Lung (tissue), 12 donors: ENCODE data around the gene GULP1. TPM values are rescaled to one million over a fixed set of nuclear protein-coding genes. Genes with fewer than 3 reads are reported as not detected.
"Not testable (repeated sequence)": the region's sequence is repeated elsewhere in the genome, so short reads cannot be mapped to it uniquely, and the experiment has no call there.

Experiments used
- ATAC-seq: fragments of 200-7000 bp; cut with Tn5 transposase; one replicate; pipeline ENCODE4 v1.9.1; 2020; ENCODE audit warnings: moderate number of reproducible peaks; ENCODE audit not compliant: insufficient read depth, low FRiP score
- DNase-seq, 3 donors: peaks; one replicate each; pipeline ENCODE4 v3.0.0-alpha.2; 2013 to 2017
- H3K27ac ChIP-seq, 2 donors: one replicate each; pipeline ENCODE4 v1.5.1; 2013; ENCODE audit warnings: mild to moderate bottlenecking in 2 of 2, moderate library complexity in 2 of 2, control low read depth in 1 of 2, inconsistent platforms in 1 of 2, low read depth in 1 of 2, low read length in 1 of 2
- H3K27me3 ChIP-seq, 3 donors: one replicate each; pipeline ENCODE4 v1.5.1; 2013; ENCODE audit warnings: low read length in 2 of 3; ENCODE audit not compliant: control insufficient read depth in 3 of 3, insufficient read depth in 3 of 3
- H3K36me3 ChIP-seq, 4 donors: one replicate each; pipeline ENCODE4 v1.5.1; 2013; ENCODE audit warnings: low read length in 4 of 4, mild to moderate bottlenecking in 1 of 4, moderate library complexity in 1 of 4; ENCODE audit not compliant: control insufficient read depth in 4 of 4, insufficient read depth in 4 of 4
- H3K4me1 ChIP-seq, 5 donors: one replicate each; pipeline ENCODE4 v1.5.1; 2013; ENCODE audit warnings: low read length in 5 of 5, mild to moderate bottlenecking in 2 of 5, moderate library complexity in 1 of 5; ENCODE audit not compliant: control insufficient read depth in 5 of 5, insufficient read depth in 5 of 5
- H3K4me3 ChIP-seq: one replicate; pipeline ENCODE4 v1.5.1; 2013; ENCODE audit warnings: mild to moderate bottlenecking, control low read depth, moderate library complexity
- H3K9ac ChIP-seq, 2 donors: one replicate each; pipeline ENCODE4 v1.5.1; 2013; ENCODE audit warnings: low read length in 2 of 2, control low read depth in 1 of 2; ENCODE audit not compliant: insufficient read depth in 1 of 2
- H3K9me3 ChIP-seq, 4 donors: one replicate each; pipeline ENCODE4 v1.5.1; 2013; ENCODE audit warnings: low read length in 3 of 4, mild to moderate bottlenecking in 1 of 4, moderate library complexity in 1 of 4; ENCODE audit not compliant: control insufficient read depth in 4 of 4, insufficient read depth in 3 of 4
- CTCF ChIP-seq: IDR thresholded peaks from 2 replicates; pipeline ENCODE4 v1.5.1; 2012; ENCODE audit warnings: mild to moderate bottlenecking; ENCODE audit errors: control extremely low read depth, extremely low read depth
- WGBS, 2 donors: extraction: QIAGEN DNeasy Blood & Tissue Kit; methylation state at CpG; one replicate each; pipeline ENCODE4 v1.1.7; 2013; 5-methylcytosine and 5-hydroxymethylcytosine counted together
- polyA plus RNA-seq, 2 donors: library from polyadenylated mRNA; stranded (reverse); fragments of 200-250 nt; gene quantifications; one replicate each; pipeline ENCODE4 v1.2.1, GENCODE V29; 2013
- total RNA-seq, 2 donors: library from RNA; depleted of rRNA in 1 of 2; stranded (reverse); fragments of >200 nt in 1 of 2; gene quantifications; one replicate each; pipeline ENCODE4 v1.2.1, GENCODE V29; 2014 to 2021
- donor health status: control.
- donor health status: control.
- donor health status: Bipolar disorder and iron deficiency.
- donor health status: healthy.
- donor health status: DM: yes; HTN: yes; CAD: no.

GULP1 gene
- total and polyA plus RNA-seq, 4 donors, result 9.1 to 86.7 (median 20.1) TPM

GRCh38 chr2:188601927-188602326 lies 310.3 kb downstream of the GULP1 start:
- Histone ChIP-seq H3K9me3 (peaks cover 0 to 3% (median 0%) of the 10 kb centered on the region in 4 donors), H3K27ac (no peak overlapping the region), H3K9ac (no peak overlapping the region), H3K4me1 (peaks cover 0 to 6% (median 0%) of the 10 kb centered on the region in 5 donors), H3K36me3 (no peaks in the 10 kb centered on the region), H3K4me3 (no peak overlapping the region), H3K27me3 (no peaks in the 10 kb centered on the region)
- ATAC-seq (no peak), DNase-seq (no peak)
- TF ChIP-seq CTCF, result no peak

GRCh38 chr2:188604579-188604978 lies 312.9 kb downstream of the GULP1 start:
- DNase-seq, result no peak

GRCh38 chr2:188605609-188606584 lies 314.2 kb downstream of the GULP1 start:
- H3K9ac ChIP-seq, H3K4me3 ChIP-seq, H3K27ac ChIP-seq, H3K27me3 ChIP-seq, H3K9me3 ChIP-seq, DNase-seq, H3K36me3 ChIP-seq, ATAC-seq: not testable (repeated sequence)
- peaks cover 0 to 19% (median 0%) of the 10 kb centered on the region in 5 donors for H3K4me1 ChIP-seq
- 94 to 95% methylated on average over 30 to 39 of the region's 39 CpGs for WGBS, 2 donors

More at GRCh38 chr2:188604579-188604978, 312.9 kb downstream of the GULP1 start:
- no peak overlapping the region for H3K27ac ChIP-seq
- H3K4me1 ChIP-seq, result peaks cover 0 to 7% (median 0%) of the 10 kb centered on the region in 5 donors
- no peak overlapping the region for H3K9ac ChIP-seq
- TF ChIP-seq CTCF, result no peak
- peaks cover 0 to 3% (median 0%) of the 10 kb centered on the region in 4 donors for H3K9me3 ChIP-seq
- ATAC-seq, result no peak
- no peak overlapping the region for H3K4me3 ChIP-seq
- H3K36me3 ChIP-seq, result no peaks in the 10 kb centered on the region
- WGBS, 2 donors, result 51 to 67% methylated on average over 1 of the region's 1 CpG
- H3K27me3 ChIP-seq, result no peaks in the 10 kb centered on the region

GRCh38 chr2:188606596-188606995 lies 314.9 kb downstream of the GULP1 start:
- ATAC-seq, result not testable (repeated sequence)
- DNase-seq, result peak in 1 of 3 donors; percentile 62

More at GRCh38 chr2:188606596-188606995, 314.9 kb downstream of the GULP1 start:
- H3K27ac ChIP-seq, H3K9ac ChIP-seq, H3K27me3 ChIP-seq, H3K36me3 ChIP-seq, H3K4me3 ChIP-seq, H3K9me3 ChIP-seq: not testable (repeated sequence)
- peaks cover 0 to 22% (median 0%) of the 10 kb centered on the region in 5 donors for H3K4me1 ChIP-seq
- WGBS, 2 donors, result 96 to 97% methylated on average over 26 to 30 of the region's 30 CpGs
